ENCODE measurements around the gene CARD9.
"Not testable (repeated sequence)": the region's sequence is repeated elsewhere in the genome, so short reads cannot be mapped to it uniquely, and the experiment has no call there.

CARD9 gene

GRCh38 chr9:136333045-136333444 is 40.4 kb downstream of the CARD9 start:
- no peak for DNase-seq

- no peak for DNase-seq
Observed at GRCh38 chr9:136332482-136332983, 40.9 kb downstream of the CARD9 start.

GRCh38 chr9:136331556-136332481 is 41.6 kb downstream of the CARD9 start:
- DNase-seq = no peak

- no peak for DNase-seq
Observed at GRCh38 chr9:136331030-136331429, 42.4 kb downstream of the CARD9 start.

GRCh38 chr9:136330406-136330990 is 43.0 kb downstream of the CARD9 start:
- no peak for DNase-seq

GRCh38 chr9:136329636-136330405 is 43.6 kb downstream of the CARD9 start:
- no peak for DNase-seq

- no peak for DNase-seq
Observed at GRCh38 chr9:136329211-136329627, 44.2 kb downstream of the CARD9 start.

GRCh38 chr9:136328622-136329041 is 44.8 kb downstream of the CARD9 start:
- DNase-seq = no peak

- DNase-seq = no peak
Observed at GRCh38 chr9:136328011-136328621, 45.4 kb downstream of the CARD9 start.

GRCh38 chr9:136327304-136327974 is 46.0 kb downstream of the CARD9 start, which contains the start of gene GPSM1:
GPSM1 (plus strand) TSS chr9:136327539; CDS start chr9:136327696, 157 bp downstream.
- DNase-seq = no peak

- no peak for DNase-seq
Observed at GRCh38 chr9:136326761-136327303, 46.6 kb downstream of the CARD9 start.

GRCh38 chr9:136326061-136326760 is 47.3 kb downstream of the CARD9 start:
- no peak for DNase-seq

GRCh38 chr9:136325358-136325757 is 48.1 kb downstream of the CARD9 start:
- DNase-seq = no peak

- DNase-seq = no peak
Observed at GRCh38 chr9:136324501-136325300, 48.8 kb downstream of the CARD9 start.

- no peak for DNase-seq
Observed at GRCh38 chr9:136323371-136323789, 50.1 kb downstream of the CARD9 start.

- no peak for DNase-seq
Observed at GRCh38 chr9:136322756-136323330, 50.6 kb downstream of the CARD9 start.

GRCh38 chr9:136321561-136321960 is 51.9 kb downstream of the CARD9 start:
- DNase-seq = no peak

GRCh38 chr9:136320972-136321371 is 52.5 kb downstream of the CARD9 start:
- not testable (repeated sequence) for DNase-seq

- DNase-seq = not testable (repeated sequence)
Observed at GRCh38 chr9:136319955-136320354, 53.5 kb downstream of the CARD9 start.

GRCh38 chr9:136319244-136319643 is 54.2 kb downstream of the CARD9 start:
- not testable (repeated sequence) for DNase-seq
